Osteoblast (primary cell): ENCODE results near the gene ARHGEF18. TPM values are rescaled to one million over a fixed set of nuclear protein-coding genes. Genes with fewer than 3 reads are reported as not detected.

ENCODE experiments used
- DNase-seq: peaks from one replicate; pipeline ENCODE4 v3.0.0; 2011; ENCODE audit warnings: low spot score, mixed read lengths; ENCODE audit not compliant: insufficient read length; ENCODE audit errors: missing footprints
- H2AFZ ChIP-seq: 2 replicates; pipeline ENCODE4 v1.6.0; 2011; ENCODE audit warnings: mild to moderate bottlenecking, low read length
- H3K27ac ChIP-seq: 2 replicates; pipeline ENCODE4 v1.5.1; 2011; ENCODE audit warnings: mild to moderate bottlenecking, low read depth, low read length, moderate library complexity
- H3K27me3 ChIP-seq: 2 replicates; pipeline ENCODE4 v1.6.0; 2012; ENCODE audit warnings: mild to moderate bottlenecking, control low read depth, inconsistent platforms, low read length, moderate library complexity; ENCODE audit not compliant: insufficient read depth
- H3K36me3 ChIP-seq: 2 replicates; pipeline ENCODE4 v1.5.1; 2011; ENCODE audit warnings: mild to moderate bottlenecking, low read length, control low read depth, moderate library complexity; ENCODE audit not compliant: insufficient read depth
- H3K4me1 ChIP-seq: 2 replicates; pipeline ENCODE4 v1.5.1; 2011; ENCODE audit warnings: mild to moderate bottlenecking, low read length, control low read depth, moderate library complexity; ENCODE audit not compliant: insufficient read depth
- H3K4me2 ChIP-seq: 2 replicates; pipeline ENCODE4 v1.6.0; 2011; ENCODE audit warnings: mild to moderate bottlenecking, low read length; ENCODE audit not compliant: insufficient read depth
- H3K4me3 ChIP-seq: fragments of 200-600 bp; sonication (generic); 3 replicates; pipeline ENCODE4 v1.5.1; 2012; ENCODE audit warnings: mild to moderate bottlenecking, low read length, inconsistent platforms; ENCODE audit not compliant: insufficient read depth
- H3K79me2 ChIP-seq: 2 replicates; pipeline ENCODE4 v1.6.0; 2012; ENCODE audit warnings: mild to moderate bottlenecking, low read length, control low read depth, inconsistent platforms; ENCODE audit not compliant: insufficient read depth
- H3K9me3 ChIP-seq: 2 replicates; pipeline ENCODE4 v1.5.1; 2011; ENCODE audit warnings: low read depth, low read length, control low read depth
- H4K20me1 ChIP-seq: 2 replicates; pipeline ENCODE4 v1.6.0; 2012; ENCODE audit warnings: mild to moderate bottlenecking, low read length, control low read depth; ENCODE audit not compliant: insufficient read depth
- CTCF ChIP-seq: IDR thresholded peaks from 2 replicates; pipeline ENCODE4 v1.5.1; 2011; ENCODE audit warnings: mild to moderate bottlenecking, low read depth, low read length, moderate library complexity; ENCODE audit errors: extremely low read depth
- total RNA-seq: library from RNA; depleted of rRNA; stranded (reverse); fragments of >200 nt; gene quantifications from 2 replicates; pipeline ENCODE4 v1.2.3, GENCODE V29; 2012

The ARHGEF18 gene
- total RNA-seq, 1 donor = 44.5 TPM

GRCh38 chr19:7376151-7376852, 27.6 kb downstream of the ARHGEF18 start:
- H3K4me2 ChIP-seq = no peak overlapping the region
- no peaks in the 10 kb centered on the region for H3K27me3 ChIP-seq
- H3K36me3 ChIP-seq = no peaks in the 10 kb centered on the region
- H3K9me3 ChIP-seq = no peaks in the 10 kb centered on the region
- H3K4me1 ChIP-seq = no peaks in the 10 kb centered on the region
- H3K4me3 ChIP-seq = no peak overlapping the region
- no peak for TF ChIP-seq CTCF
- no peaks in the 10 kb centered on the region for H3K79me2 ChIP-seq
- no peak overlapping the region for H2AFZ ChIP-seq
- no peak for DNase-seq
- no peak overlapping the region for H3K27ac ChIP-seq
- H4K20me1 ChIP-seq = no peaks in the 10 kb centered on the region

- H3K79me2 ChIP-seq = no peaks in the 10 kb centered on the region
- no peaks in the 10 kb centered on the region for H3K36me3 ChIP-seq
- H3K4me1 ChIP-seq = no peaks in the 10 kb centered on the region
- H2AFZ ChIP-seq = no peak overlapping the region
- H3K4me2 ChIP-seq = no peak overlapping the region
- H3K27me3 ChIP-seq = no peaks in the 10 kb centered on the region
- no peak for TF ChIP-seq CTCF
- H3K9me3 ChIP-seq = no peaks in the 10 kb centered on the region
- DNase-seq = no peak
- H4K20me1 ChIP-seq = no peaks in the 10 kb centered on the region
- no peak overlapping the region for H3K4me3 ChIP-seq
- H3K27ac ChIP-seq = no peak overlapping the region
Observed at GRCh38 chr19:7377196-7377595, 28.5 kb downstream of the ARHGEF18 start.

GRCh38 chr19:7381073-7381390, 32.3 kb downstream of the ARHGEF18 start:
- Histone ChIP-seq H3K4me2 (no peak overlapping the region), H3K36me3 (no peaks in the 10 kb centered on the region), H2AFZ (no peak overlapping the region), H3K4me3 (no peak overlapping the region), H4K20me1 (no peaks in the 10 kb centered on the region), H3K79me2 (no peaks in the 10 kb centered on the region), H3K4me1 (no peaks in the 10 kb centered on the region), H3K27ac (no peak overlapping the region), H3K9me3 (no peaks in the 10 kb centered on the region), H3K27me3 (no peaks in the 10 kb centered on the region)
- no peak for DNase-seq
- no peak for TF ChIP-seq CTCF

GRCh38 chr19:7382694-7383093, 34.0 kb downstream of the ARHGEF18 start:
- Histone ChIP-seq H3K27ac (no peak overlapping the region), H2AFZ (no peak overlapping the region), H3K36me3 (no peaks in the 10 kb centered on the region), H3K9me3 (no peaks in the 10 kb centered on the region), H4K20me1 (no peaks in the 10 kb centered on the region), H3K4me1 (no peaks in the 10 kb centered on the region), H3K27me3 (no peaks in the 10 kb centered on the region), H3K4me2 (no peak overlapping the region), H3K79me2 (no peaks in the 10 kb centered on the region), H3K4me3 (no peak overlapping the region)
- no peak for DNase-seq
- no peak for TF ChIP-seq CTCF
